ENCODE measurements around the gene LGI1. TPM values are rescaled to one million over a fixed set of nuclear protein-coding genes. Genes with fewer than 3 reads are reported as not detected.

The LGI1 gene
- total and polyA plus RNA-seq, 2 of the 8 experiments (the other 6 are each of a cell fraction or from before 2014, with no cell fraction given) = 0.15 TPM; not detected in 1

DNA sequence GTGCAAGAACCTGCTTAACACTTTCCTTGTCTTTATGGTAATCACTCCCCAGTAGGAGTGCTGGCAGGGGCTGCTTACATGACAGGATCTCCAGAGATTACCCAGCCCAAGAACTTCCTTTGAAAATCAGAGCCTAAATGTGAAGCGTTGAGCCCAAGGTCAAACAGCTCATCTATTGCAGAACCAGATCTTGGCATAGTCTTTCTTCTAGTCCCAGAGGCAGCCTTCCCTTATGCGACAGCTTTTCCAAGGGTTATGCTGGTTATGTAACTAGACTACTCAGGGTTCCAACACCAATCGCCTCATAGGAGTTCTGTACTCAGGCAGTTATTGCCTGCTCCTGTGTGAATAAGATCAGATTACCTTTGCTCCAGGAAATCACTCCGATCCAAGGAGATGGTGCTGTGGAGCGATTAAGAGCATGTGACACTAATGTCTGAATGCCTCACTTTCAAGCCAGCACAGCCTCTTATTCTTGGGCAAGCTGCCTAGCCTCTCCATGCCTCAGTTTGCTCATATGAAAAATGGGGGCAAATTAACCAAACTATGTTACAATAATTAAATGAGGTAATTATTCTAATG is 8.4 kb upstream of the LGI1 start (continued):
- TF ChIP-seq, protein P1, sequence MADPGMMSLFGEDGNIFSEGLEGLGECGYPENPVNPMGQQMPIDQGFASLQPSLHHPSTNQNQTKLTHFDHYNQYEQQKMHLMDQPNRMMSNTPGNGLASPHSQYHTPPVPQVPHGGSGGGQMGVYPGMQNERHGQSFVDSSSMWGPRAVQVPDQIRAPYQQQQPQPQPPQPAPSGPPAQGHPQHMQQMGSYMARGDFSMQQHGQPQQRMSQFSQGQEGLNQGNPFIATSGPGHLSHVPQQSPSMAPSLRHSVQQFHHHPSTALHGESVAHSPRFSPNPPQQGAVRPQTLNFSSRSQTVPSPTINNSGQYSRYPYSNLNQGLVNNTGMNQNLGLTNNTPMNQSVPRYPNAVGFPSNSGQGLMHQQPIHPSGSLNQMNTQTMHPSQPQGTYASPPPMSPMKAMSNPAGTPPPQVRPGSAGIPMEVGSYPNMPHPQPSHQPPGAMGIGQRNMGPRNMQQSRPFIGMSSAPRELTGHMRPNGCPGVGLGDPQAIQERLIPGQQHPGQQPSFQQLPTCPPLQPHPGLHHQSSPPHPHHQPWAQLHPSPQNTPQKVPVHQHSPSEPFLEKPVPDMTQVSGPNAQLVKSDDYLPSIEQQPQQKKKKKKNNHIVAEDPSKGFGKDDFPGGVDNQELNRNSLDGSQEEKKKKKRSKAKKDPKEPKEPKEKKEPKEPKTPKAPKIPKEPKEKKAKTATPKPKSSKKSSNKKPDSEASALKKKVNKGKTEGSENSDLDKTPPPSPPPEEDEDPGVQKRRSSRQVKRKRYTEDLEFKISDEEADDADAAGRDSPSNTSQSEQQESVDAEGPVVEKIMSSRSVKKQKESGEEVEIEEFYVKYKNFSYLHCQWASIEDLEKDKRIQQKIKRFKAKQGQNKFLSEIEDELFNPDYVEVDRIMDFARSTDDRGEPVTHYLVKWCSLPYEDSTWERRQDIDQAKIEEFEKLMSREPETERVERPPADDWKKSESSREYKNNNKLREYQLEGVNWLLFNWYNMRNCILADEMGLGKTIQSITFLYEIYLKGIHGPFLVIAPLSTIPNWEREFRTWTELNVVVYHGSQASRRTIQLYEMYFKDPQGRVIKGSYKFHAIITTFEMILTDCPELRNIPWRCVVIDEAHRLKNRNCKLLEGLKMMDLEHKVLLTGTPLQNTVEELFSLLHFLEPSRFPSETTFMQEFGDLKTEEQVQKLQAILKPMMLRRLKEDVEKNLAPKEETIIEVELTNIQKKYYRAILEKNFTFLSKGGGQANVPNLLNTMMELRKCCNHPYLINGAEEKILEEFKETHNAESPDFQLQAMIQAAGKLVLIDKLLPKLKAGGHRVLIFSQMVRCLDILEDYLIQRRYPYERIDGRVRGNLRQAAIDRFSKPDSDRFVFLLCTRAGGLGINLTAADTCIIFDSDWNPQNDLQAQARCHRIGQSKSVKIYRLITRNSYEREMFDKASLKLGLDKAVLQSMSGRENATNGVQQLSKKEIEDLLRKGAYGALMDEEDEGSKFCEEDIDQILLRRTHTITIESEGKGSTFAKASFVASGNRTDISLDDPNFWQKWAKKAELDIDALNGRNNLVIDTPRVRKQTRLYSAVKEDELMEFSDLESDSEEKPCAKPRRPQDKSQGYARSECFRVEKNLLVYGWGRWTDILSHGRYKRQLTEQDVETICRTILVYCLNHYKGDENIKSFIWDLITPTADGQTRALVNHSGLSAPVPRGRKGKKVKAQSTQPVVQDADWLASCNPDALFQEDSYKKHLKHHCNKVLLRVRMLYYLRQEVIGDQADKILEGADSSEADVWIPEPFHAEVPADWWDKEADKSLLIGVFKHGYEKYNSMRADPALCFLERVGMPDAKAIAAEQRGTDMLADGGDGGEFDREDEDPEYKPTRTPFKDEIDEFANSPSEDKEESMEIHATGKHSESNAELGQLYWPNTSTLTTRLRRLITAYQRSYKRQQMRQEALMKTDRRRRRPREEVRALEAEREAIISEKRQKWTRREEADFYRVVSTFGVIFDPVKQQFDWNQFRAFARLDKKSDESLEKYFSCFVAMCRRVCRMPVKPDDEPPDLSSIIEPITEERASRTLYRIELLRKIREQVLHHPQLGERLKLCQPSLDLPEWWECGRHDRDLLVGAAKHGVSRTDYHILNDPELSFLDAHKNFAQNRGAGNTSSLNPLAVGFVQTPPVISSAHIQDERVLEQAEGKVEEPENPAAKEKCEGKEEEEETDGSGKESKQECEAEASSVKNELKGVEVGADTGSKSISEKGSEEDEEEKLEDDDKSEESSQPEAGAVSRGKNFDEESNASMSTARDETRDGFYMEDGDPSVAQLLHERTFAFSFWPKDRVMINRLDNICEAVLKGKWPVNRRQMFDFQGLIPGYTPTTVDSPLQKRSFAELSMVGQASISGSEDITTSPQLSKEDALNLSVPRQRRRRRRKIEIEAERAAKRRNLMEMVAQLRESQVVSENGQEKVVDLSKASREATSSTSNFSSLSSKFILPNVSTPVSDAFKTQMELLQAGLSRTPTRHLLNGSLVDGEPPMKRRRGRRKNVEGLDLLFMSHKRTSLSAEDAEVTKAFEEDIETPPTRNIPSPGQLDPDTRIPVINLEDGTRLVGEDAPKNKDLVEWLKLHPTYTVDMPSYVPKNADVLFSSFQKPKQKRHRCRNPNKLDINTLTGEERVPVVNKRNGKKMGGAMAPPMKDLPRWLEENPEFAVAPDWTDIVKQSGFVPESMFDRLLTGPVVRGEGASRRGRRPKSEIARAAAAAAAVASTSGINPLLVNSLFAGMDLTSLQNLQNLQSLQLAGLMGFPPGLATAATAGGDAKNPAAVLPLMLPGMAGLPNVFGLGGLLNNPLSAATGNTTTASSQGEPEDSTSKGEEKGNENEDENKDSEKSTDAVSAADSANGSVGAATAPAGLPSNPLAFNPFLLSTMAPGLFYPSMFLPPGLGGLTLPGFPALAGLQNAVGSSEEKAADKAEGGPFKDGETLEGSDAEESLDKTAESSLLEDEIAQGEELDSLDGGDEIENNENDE (IDR thresholded peaks at IDR 0.05; ENCODE audit: insufficient replicate concordance, low read length) = peak; percentile 72
- TF ChIP-seq HDAC2 (IDR thresholded peaks at IDR 0.05; ENCODE audit: borderline replicate concordance in 1 of 2, low read depth in 2 of 2, low read length in 2 of 2) (peak in 1 of 2 experiments; percentile 91; a peak in 1 of 4 replicates), KDM1A (IDR thresholded peaks at IDR 0.05; ENCODE audit: borderline replicate concordance, low read length) (peak; percentile 95), TCF12 (IDR thresholded peaks at IDR 0.05; ENCODE audit: low read depth, low read length) (no peak)
